SK-N-SH (cell line): ENCODE results near the gene PLA2G4E. TPM values are rescaled to one million over a fixed set of nuclear protein-coding genes. Genes with fewer than 3 reads are reported as not detected.

Experiments
- CTCF ChIA-PET: fragments of 300-600, 350-600 bp; formaldehyde crosslinking; extraction: SDS; loops from one replicate; lab custom pipeline; 2021; lab: Yijun Ruan, JAX
- POLR2A ChIA-PET: fragments of 350-600 bp; sonication (Branson Sonifier 250); formaldehyde crosslinking; extraction: SDS; loops from one replicate; lab custom pipeline; 2020; ENCODE audit warnings: antibody characterized with exemption, inconsistent platforms; lab: Yijun Ruan, JAX
- DNase-seq: peaks from one replicate; pipeline ENCODE4 v3.0.0; 2012
- H2AFZ ChIP-seq: fragments of 200-600 bp; sonication (generic); 2 replicates; pipeline ENCODE4 v1.8.1; 2016; ENCODE audit warnings: antibody characterized with exemption, mild to moderate bottlenecking, low read depth
- H3F3A ChIP-seq: fragments of 200-600 bp; sonication (generic); replicated peaks from 2 replicates; pipeline ENCODE3; 2016; ENCODE audit warnings: antibody characterized with exemption, mild to moderate bottlenecking; ENCODE audit not compliant: insufficient read depth
- H3K27ac ChIP-seq, 2 experiments: fragments of 200-500 bp in 1 of 2; fragments of 200-600 bp in 1 of 2; sonication (Bioruptor generic) in 1 of 2; sonication (generic), shearing (Covaris generic) in 1 of 2; 2 replicates each; pipeline versions ENCODE4 v1.5.1 to v1.6.1; 2014 to 2016; ENCODE audit warnings: low read depth in 2 of 2, inconsistent platforms in 1 of 2, low read length in 1 of 2, mild to moderate bottlenecking in 1 of 2, mixed read lengths in 1 of 2
- H3K27me3 ChIP-seq: fragments of 200-600 bp; sonication (generic), shearing (Covaris generic); 2 replicates; pipeline ENCODE4 v1.6.1; 2016; ENCODE audit warnings: mixed run types; ENCODE audit not compliant: insufficient read depth
- H3K36me3 ChIP-seq, 2 experiments: fragments of 200-500 bp in 1 of 2; fragments of 200-600 bp in 1 of 2; sonication (Bioruptor generic) in 1 of 2; sonication (generic) in 1 of 2; replicated peaks in 1 of 2; 2 replicates each; pipeline versions ENCODE3 to v1.5.1; 2014 to 2016; ENCODE audit warnings: low read length in 1 of 2, mild to moderate bottlenecking in 1 of 2; ENCODE audit not compliant: insufficient read depth in 2 of 2, control insufficient read depth in 1 of 2
- H3K4me1 ChIP-seq, 2 experiments: fragments of 200-500 bp in 1 of 2; fragments of 200-600 bp in 1 of 2; sonication (Bioruptor generic) in 1 of 2; sonication (generic), shearing (Covaris generic) in 1 of 2; 2 replicates each; pipeline versions ENCODE4 v1.5.1 to v1.6.1; 2014 to 2016; ENCODE audit warnings: low read depth in 1 of 2, low read length in 1 of 2, mixed run types in 1 of 2; ENCODE audit not compliant: insufficient read depth in 2 of 2, control insufficient read depth in 1 of 2
- H3K4me2 ChIP-seq: fragments of 200-600 bp; sonication (generic), shearing (Covaris generic); 2 replicates; pipeline ENCODE4 v1.6.1; 2017; ENCODE audit warnings: mixed run types
- H3K4me3 ChIP-seq, 2 experiments: fragments of 200-500 bp in 1 of 2; fragments of 200-600 bp in 1 of 2; sonication (Bioruptor generic) in 1 of 2; sonication (generic), shearing (Covaris generic) in 1 of 2; 2 replicates each; pipeline versions ENCODE4 v1.5.1 to v1.8.1; 2014 to 2016; ENCODE audit warnings: low read depth in 2 of 2, inconsistent platforms in 1 of 2, low read length in 1 of 2, mild to moderate bottlenecking in 1 of 2, mixed read lengths in 1 of 2, moderate library complexity in 1 of 2
- H3K79me2 ChIP-seq: fragments of 200-600 bp; sonication (generic); 2 replicates; pipeline ENCODE4 v1.8.1; 2017; ENCODE audit warnings: mild to moderate bottlenecking; ENCODE audit not compliant: insufficient read depth
- H3K9ac ChIP-seq: fragments of 200-600 bp; sonication (generic); 2 replicates; pipeline ENCODE4 v1.6.1; 2017; ENCODE audit warnings: mixed run types
- H3K9me2 ChIP-seq: fragments of 200-600 bp; sonication (generic); 2 replicates; pipeline ENCODE4 v1.6.1; 2017; ENCODE audit warnings: mixed run types
- H3K9me3 ChIP-seq: fragments of 200-600 bp; sonication (generic); 2 replicates; pipeline ENCODE4 v1.6.1; 2017; ENCODE audit warnings: mixed run types, mild to moderate bottlenecking, moderate library complexity
- H4K20me1 ChIP-seq: fragments of 200-600 bp; sonication (generic); 2 replicates; pipeline ENCODE4 v1.6.1; 2017; ENCODE audit warnings: mild to moderate bottlenecking, mixed run types; ENCODE audit not compliant: insufficient read depth
- CTCF ChIP-seq: fragments of 200-600 bp; sonication (generic); IDR thresholded peaks from 2 replicates; pipeline ENCODE4 v1.6.1; 2017; ENCODE audit warnings: antibody characterized with exemption, mild to moderate bottlenecking, moderate library complexity
- EZH2phosphoT487 ChIP-seq: fragments of 200-600 bp; sonication (generic); IDR thresholded peaks from 2 replicates; pipeline ENCODE4 v1.6.1; 2017; ENCODE audit warnings: low read depth, mixed run types, mild to moderate bottlenecking, antibody characterized with exemption, moderate library complexity, borderline replicate concordance
- FOSL2 ChIP-seq: IDR thresholded peaks from 2 replicates; pipeline ENCODE4 v1.4.0; 2012; ENCODE audit warnings: low read depth, mild to moderate bottlenecking, moderate library complexity, borderline replicate concordance
- IRF3 ChIP-seq: fragments of 150-350 bp; IDR thresholded peaks from 2 replicates; pipeline ENCODE4 v1.6.1; 2016; ENCODE audit warnings: mild to moderate bottlenecking, low read depth, low read length
- MAX ChIP-seq: IDR thresholded peaks from 2 replicates; pipeline ENCODE4 v1.4.0; 2012; ENCODE audit warnings: low read depth
- REST ChIP-seq: IDR thresholded peaks from 2 replicates; pipeline ENCODE4 v1.6.1; 2012; ENCODE audit warnings: mild to moderate bottlenecking, low read depth, low read length, moderate library complexity
- RXRA ChIP-seq: IDR thresholded peaks from 2 replicates; pipeline ENCODE4 v1.4.0; 2012; ENCODE audit warnings: low read depth, mild to moderate bottlenecking, borderline replicate concordance
- TCF12 ChIP-seq: IDR thresholded peaks from 2 replicates; pipeline ENCODE4 v1.4.0; 2012
- TEAD4 ChIP-seq: IDR thresholded peaks from 2 replicates; pipeline ENCODE4 v1.4.0; 2012; ENCODE audit warnings: mild to moderate bottlenecking, borderline replicate concordance; ENCODE audit not compliant: insufficient read depth
- ZBTB33 ChIP-seq: IDR thresholded peaks from 2 replicates; pipeline ENCODE4 v1.4.0; 2012; ENCODE audit warnings: low read depth, borderline replicate concordance
- WGBS: methylation state at CpG from one replicate; pipeline ENCODE4 v1.1.6; 2017; ENCODE audit warnings: low lambda C conversion rate; 5-methylcytosine and 5-hydroxymethylcytosine counted together
- polyA plus RNA-seq, 3 experiments: library from polyadenylated mRNA; depleted of rRNA; stranded (reverse); fragments of >200 nt; gene quantifications; 2 replicates each; pipeline ENCODE4 v1.2.3, GENCODE V29; 2012

Gene PLA2G4E
- polyA plus RNA-seq, 1 of the 3 experiments (the other 2 are of a cell fraction) = not detected

GRCh38 chr15:42046597-42046996, 25.8 kb upstream of the PLA2G4E start:
- no peaks in the 10 kb centered on the region for H4K20me1 ChIP-seq
- no peaks in the 10 kb centered on the region; a peak in 1 of 4 replicates for H3K4me1 ChIP-seq
- H3K9ac ChIP-seq = no peak overlapping the region
- no peak overlapping the region for H3K4me3 ChIP-seq
- H3F3A ChIP-seq = no peaks in the 10 kb centered on the region
- H3K27me3 ChIP-seq = peaks cover 10% of the 10 kb centered on the region; the same call in 1 of the 2 replicates
- H3K9me3 ChIP-seq = no peaks in the 10 kb centered on the region
- H3K27ac ChIP-seq = no peak overlapping the region
- no peaks in the 10 kb centered on the region for H3K36me3 ChIP-seq
- no peaks in the 10 kb centered on the region for H3K9me2 ChIP-seq
- no peaks in the 10 kb centered on the region for H3K79me2 ChIP-seq
- H2AFZ ChIP-seq = no peak overlapping the region
- POLR2A ChIA-PET = no interaction called here
- no peak for DNase-seq
- WGBS = 81% methylated on average over 2 of the region's 2 CpGs
- H3K4me2 ChIP-seq = no peak overlapping the region
- no peak for TF ChIP-seq ZBTB33
- no peak for TF ChIP-seq RXRA
- no peak for TF ChIP-seq FOSL2
- no peak for TF ChIP-seq IRF3
- no peak for TF ChIP-seq EZH2phosphoT487
- no peak for TF ChIP-seq TCF12
- TF ChIP-seq REST = no peak
- TF ChIP-seq CTCF = no peak
- no peak for TF ChIP-seq TEAD4
- no peak for TF ChIP-seq MAX
- CTCF ChIA-PET = interaction anchor here (0.7 to 4.6 kb wide), 7 partner anchors 9 to 57 kb away, joined by 3 to 30 read pairs (median 4); no protein-coding TSS in a partner anchor
